Epidermal melanocyte (primary cell): ENCODE results near the gene CHN1.

ENCODE experiments used
- DNase-seq: peaks from one replicate; pipeline ENCODE4 v3.0.0; 2011; ENCODE audit warnings: low spot score; ENCODE audit not compliant: insufficient read length

The CHN1 gene

DNA sequence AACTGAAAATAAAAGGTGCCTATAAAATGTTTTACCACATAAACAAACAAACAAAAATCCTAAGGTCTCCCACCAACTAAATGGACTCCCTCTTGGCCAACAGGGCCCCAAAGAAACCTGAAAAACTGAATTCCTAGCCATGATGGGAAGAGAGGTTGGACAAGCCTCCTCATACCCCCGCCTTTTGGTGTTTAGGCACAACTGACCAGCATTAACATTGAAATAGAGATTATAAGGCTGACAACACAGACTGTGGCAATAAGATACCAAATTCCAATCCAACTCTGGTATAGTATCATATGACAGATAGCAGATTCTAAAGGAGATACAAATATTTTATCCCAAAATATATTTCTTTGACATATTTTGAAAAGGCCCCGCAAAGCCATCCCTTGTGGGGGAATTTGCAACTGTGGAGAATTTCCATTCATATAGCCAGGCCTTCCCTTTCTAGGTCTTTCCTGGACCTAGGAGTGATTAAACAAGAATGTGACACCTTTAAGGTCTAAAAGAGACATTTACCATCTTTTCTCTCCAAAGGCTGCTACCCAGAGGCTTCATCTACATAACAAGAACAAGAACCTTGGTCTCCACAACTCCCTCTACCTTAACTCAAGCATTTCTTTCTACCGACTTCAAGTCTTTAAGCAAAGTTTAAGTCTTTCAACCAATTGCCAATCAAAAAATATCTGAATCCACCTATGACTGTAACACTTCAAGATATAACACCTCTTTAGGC lies 80.0 kb downstream of the CHN1 start:
- DNase-seq, result no peak

DNA sequence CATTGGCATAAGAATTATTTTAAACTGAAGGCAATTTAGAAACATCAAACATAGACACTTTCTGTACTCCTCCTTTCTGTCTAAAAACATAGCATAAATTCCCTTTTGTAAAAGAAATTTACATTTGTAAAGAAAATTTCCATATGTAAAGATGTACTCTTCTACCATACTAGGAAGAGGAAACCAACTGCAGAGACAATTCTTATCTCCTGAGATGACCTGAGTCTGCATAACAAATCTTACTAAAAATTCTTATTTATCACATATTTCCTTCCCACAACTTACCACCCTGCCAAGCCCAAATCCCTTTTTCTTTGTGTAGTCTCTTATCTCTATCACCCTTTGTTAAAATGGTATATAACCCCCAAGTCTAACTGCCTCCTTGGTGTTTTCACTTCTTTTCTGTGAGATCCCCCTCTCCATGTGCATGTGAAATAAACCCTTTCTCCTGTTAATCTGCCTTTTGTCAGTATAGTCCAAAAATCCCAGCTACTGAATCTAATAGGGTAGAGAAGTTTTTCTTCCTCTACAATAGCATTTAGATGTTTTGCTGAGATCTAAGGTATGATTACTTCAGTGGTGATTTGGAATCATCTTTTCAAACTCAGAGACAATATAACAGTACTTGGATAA lies 81.0 kb downstream of the CHN1 start:
- no peak for DNase-seq

DNA sequence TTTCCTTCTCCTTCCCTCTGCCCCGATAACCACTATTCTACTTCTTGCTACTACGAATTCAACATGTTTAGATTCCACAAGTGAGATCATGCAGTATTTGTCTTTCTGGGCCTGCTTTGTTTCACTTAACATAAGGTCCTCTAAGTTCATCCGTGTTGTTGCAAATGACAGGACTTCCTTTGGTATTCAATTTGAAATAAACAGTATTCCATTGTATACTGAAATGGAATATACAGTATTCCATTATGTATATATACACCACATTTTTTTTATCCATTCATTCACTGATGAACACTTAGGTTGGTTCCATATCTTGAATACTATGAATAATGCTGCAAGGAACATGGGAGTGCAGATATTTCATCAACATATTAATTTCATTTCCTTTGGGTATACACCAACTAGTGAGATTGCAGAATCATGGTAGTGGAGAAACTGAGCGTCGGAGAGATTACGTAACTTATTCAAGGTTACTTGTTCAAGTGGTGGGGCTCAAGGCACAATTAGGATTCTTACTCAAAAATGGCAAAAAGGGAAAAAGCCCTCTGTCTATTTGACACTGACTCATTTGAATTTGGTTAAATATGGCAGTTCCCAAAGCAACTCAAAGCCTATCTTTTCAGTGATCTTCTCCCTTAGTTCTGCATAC lies 85.1 kb downstream of the CHN1 start:
- DNase-seq, result no peak

DNA sequence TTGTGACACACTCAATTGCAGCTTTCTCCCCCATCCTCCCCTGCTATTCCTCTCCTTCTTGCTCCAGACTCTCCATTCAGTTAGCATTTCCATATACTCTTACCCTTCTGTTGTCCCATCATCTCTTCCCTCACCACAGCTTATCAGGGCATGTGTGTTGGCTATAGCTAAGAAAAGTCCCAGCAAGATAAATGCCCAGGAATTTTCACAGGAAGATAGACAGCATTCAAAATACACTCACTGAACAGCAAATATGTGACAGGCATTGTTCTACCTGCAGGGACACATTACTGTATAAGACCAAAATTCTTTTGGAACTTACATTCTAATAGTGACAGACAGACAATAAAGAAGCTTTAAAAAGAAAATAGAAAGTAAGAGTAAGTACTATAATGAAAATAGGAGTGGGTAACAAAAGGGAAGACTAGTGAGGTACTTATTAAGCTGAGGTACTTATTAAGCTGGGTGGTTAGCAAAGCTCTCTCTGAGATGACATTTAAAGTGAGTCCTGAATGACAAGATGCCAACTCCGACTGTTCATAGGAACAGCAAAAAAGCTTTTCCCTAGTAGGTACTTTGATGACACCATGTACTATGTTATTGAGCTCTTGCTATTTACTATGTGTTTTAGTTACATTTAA lies 86.2 kb downstream of the CHN1 start:
- no peak for DNase-seq

GRCh38 chr2:174916270-174916930 lies 88.8 kb downstream of the CHN1 start:
- no peak for DNase-seq

DNA sequence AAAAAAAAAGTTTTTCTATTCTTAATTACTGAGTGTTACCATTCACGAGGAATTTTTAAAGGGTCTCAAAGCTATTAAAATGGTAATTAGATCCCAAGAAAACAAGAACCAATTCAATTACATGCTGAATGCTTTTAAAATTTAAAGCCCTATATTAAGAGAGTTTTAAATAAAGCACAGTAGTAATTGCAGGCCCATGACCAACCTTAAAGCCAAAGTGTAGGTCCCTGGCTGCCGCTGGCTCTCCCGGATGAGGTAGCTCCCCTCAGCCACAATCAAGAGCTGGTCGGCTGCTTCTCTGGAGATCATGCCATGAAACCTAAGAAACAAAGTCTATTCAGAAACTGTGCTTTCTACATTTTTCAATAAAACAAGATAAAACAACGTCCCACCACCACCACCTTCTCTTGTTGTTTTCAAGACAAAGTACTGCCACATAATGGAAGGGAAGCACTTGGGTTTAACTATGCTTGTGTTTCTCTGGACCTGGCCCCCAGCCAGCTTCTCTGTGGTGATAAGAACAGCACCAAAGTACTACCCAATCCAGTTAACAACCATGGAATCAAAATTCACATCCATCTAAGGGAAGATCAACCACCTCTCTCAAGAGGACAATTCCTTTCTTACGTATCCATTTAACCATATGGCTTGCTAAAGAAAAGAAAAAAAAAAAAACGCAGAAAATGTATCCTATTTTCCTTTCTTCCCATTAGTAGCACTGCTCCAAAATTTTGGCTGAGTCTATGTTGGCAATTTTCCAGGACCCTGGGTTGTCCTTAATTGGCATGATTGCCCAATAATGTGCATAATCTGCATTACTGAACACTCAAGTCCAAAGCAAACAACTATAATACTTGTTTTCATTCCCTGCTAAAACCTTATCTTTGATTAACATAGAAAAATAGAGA lies 90.1 kb downstream of the CHN1 start:
- no peak for DNase-seq

DNA sequence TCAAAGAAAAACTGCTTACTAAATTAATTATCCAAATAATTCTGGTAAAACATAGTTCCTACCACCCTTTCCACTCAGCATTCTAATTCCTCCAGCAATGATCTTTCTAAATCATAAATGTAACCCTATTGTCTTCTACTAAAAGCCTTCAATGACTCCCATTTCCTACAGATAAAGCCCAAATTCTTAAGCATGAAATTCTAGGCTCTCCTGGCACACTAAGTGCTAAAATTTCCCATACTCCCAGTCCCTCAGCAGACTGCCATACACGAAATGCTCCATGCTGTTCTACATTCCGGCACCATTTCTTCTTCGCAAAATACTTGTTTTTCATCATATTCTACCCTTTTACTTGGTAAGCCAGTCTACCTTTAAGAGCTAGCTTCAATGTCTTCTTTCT lies 96.9 kb downstream of the CHN1 start:
- no peak for DNase-seq

GRCh38 chr2:174903264-174903556 lies 102.0 kb downstream of the CHN1 start:
- no peak for DNase-seq

DNA sequence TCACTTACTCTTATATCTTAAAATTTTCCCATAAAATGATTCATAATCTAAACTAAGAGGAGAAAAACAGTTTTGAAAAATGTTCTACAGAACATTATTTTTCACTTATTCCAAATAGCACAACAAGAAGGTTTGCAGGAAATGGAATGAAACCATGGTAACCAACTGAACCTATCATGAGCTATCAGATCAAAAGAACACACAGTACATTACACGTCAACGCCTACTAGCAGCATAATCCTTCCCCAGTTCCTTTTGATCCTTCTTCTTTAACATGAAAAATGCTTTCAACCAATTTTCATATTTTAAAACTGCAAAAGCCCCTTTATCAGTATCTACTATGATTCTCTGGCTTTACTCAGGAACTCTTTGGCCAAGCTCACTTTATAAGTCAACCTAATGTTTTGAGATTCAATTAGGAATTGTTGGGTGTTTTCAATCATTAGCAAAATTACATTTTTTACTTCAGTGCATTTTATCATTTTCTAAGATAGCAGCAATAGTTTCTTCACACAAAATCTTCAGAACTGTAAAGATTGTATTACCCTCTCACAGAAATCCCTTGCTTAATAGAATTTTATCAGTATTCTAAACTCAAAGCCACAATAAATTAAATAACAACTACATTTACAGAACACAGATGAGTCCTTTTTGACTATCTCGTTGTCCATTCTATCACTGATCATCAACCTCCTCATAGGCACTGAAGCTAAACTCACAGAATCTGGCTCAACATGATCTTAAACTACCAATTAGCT lies 102.5 kb downstream of the CHN1 start:
- DNase-seq, result no peak

GRCh38 chr2:174901075-174901474 lies 104.1 kb downstream of the CHN1 start:
- no peak for DNase-seq

GRCh38 chr2:174897286-174897685 lies 107.9 kb downstream of the CHN1 start:
- no peak for DNase-seq

DNA sequence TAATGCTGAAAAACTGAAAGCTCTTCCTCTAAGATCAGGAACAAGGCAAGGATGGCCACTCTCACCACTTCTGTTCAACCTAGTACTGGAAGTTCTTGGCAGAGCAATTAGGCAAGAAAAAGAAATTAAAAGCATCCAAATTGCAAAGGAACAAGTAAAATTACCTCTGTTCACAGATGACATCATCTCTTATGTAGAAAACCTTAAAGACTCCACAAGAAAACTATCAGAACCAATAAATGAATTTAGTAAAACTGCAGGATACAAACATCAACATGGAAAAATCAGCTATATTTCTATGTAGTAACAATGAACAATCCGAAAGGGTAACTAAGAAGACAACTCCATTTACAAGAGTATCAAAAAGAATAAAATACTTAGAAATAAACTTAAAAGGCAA lies 112.2 kb downstream of the CHN1 start:
- no peak for DNase-seq

DNA sequence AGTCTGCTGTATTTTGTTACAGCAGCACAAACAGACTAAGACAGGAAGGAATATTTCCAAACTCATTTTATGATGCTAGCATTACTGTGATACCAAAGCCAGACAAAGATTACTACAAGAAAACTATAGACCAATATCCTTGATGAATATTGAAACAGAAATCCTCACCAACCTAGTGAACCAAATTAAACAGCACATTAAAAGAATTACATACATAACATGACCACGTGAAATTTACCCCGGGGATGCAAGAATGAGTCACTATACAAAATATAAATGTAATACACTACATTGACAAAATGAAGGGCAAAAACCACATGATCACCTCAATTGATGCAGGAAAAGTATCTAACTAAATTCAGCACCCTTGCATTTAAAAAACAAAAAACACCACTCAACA lies 112.6 kb downstream of the CHN1 start:
- DNase-seq, result no peak

GRCh38 chr2:174888646-174889271 lies 116.4 kb downstream of the CHN1 start:
- DNase-seq, result no peak

GRCh38 chr2:174888146-174888545 lies 117.0 kb downstream of the CHN1 start:
- DNase-seq, result no peak

DNA sequence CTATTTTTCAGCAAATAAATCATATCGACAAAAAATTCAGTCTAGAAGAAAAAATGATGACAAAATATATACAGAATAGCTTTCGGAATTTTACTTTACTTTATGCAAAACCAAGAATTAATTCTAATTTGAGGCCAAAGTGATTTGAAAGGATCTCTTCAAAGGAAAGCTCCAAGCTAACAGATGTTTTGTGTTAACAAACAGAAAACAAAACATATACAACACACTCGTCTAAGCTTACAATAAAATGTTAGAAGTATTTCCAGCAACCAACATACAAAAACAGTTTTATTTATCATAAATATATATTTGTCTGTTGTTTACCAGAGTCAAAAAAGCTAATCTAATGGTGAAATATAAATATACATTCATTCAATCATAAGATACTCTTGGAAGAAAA lies 122.8 kb downstream of the CHN1 start:
- no peak for DNase-seq

DNA sequence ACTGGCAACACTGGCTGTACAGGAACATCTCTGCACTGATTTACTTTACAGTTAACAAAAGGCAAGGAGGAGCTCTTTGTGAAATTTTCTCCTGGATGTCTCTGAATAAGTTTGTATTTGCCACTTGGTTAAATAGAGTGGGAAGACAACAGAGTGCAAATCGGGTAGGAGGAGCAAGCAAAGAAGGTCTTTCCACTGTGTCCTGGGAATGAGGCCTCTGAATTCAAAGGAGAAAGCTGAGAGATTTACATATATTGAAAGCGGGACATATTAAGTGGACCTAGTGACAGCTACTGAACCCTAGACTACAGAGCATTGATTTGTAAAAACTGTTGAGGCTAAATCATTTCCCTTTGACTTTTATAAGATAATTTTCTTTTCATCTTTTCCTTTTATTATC lies 123.5 kb downstream of the CHN1 start:
- no peak for DNase-seq

- DNase-seq, result no peak
These were observed 126.5 kb downstream of the CHN1 start for GRCh38 chr2:174878537-174879147.

DNA sequence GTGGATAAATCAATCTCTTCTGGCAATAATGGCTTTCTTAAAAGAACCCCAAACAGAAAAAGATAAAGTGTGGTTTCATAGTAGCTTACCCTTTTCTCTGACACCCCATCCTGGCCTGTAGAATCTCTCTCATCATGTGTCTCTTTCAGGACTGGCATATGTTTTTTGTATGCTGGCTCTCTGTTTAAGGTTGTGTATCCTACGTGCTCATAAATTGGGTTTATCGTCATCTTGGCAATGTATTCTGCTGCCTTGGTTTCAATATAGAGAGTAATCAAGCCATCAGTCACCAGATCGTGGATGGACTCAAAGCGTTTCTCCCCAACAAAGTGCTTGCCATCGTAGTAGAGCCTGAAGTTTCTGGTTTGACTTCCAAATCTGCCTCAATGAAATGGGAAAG lies 127.4 kb downstream of the CHN1 start:
- DNase-seq, result no peak
